HG03565 (cell line): ENCODE measurements around the gene ADAM17.
A peak's percentile ranks its signal among the peaks of the same experiment; 100 is the strongest.
"Not testable (repeated sequence)": the region's sequence is repeated elsewhere in the genome, so short reads cannot be mapped to it uniquely, and the experiment has no call there.

Experiments used
- ATAC-seq: cut with Tn5 transposase; IDR thresholded peaks from one replicate; pipeline ENCODE4 v1.9.1; 2021; ENCODE audit warnings: mild to moderate bottlenecking, moderate library complexity; ENCODE audit not compliant: unreplicated experiment

Gene ADAM17

DNA sequence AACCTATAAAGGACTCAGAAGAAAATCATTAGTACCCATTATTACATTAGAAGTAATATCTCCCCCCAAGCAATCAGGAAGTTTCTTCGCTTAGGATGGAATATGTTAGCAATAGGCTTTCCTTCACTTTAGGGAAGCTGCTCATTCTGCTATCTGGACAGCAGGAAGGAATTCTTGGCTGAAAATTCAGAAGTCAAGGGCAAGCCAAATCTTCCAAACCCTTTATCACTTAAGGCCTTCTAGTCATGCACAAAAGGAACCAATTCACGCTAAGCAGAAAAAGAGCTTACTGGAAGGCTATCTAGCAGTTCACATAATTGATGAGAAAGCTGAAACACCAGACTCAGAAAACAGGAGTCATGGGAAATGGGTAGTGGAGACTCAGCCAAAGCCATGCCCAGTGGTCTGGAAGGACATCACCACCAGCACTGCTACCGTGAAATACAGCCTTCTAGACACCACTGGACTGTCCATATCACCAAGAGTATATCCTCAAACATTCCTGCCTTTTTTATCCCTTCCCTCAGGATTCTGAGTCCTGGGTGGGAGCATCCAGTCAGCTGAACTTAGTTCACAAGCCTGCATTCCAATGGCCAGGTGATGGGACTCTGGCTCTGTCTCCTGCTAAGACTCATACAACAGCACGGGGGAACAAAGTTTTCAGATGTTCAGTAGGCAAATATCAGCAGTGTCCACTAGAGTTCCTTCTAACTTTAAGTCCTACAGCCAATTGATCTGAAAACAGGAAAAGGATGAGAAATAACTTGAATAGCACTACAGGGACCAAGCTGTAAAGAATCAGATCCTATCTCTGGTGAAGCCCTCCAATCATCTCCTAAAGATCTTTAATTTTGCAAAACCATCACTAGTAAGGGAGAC lies 14.8 kb upstream of the ADAM17 start:
- ATAC-seq: no peak

DNA sequence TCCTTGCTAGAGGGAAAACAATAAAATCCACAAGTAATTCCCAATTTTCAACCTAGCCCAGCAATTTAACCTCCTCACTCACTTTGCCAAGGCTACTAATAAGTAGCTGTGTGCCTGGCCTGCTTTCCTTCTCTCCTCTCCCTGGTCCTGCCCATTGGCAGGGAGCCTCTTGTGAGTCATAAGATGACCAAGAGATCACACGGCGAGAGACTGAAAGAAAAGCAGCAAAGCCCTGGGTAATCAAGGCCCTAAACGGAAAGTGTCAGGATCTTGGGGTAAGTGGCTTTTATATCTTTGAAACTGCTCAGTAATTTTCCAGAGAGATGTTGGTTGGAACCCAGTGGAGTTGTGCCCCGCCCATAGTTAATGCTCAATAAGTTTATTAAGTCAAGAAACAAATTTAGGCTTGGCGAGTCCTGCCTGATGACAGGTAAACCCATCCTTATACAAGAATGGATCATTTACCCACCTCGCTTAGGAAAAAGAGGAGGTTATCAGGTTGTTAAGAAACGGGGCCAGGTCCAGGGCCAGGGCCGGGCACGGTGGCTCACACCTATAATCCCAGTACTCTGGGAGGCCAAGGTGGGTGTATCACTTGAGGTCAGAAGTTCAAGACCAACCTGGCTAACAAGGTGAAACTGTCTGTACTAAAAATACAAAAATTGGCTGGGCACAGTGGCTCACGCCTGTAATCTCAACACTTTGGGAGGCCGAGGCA lies 10.0 kb upstream of the ADAM17 start:
- no peak for ATAC-seq

DNA sequence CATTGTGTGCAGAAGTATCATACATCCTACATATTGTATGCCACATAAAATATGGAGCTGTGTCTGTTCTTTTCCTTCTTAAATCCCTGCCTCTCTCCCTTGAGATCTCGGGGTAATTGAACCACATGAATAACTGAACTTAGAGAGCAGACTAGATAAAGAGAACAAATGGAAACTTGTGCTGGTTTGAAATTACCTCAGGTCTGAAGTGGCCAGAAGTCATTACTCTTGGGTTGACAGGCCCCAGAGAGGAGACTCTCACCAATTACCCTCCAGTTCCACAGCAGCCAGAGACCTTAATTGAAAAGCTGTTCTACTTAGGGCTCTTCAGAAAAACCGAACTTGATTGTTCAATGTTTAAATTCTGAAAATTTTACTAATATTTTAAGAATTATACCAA lies 5.0 kb upstream of the ADAM17 start:
- ATAC-seq: no peak

DNA sequence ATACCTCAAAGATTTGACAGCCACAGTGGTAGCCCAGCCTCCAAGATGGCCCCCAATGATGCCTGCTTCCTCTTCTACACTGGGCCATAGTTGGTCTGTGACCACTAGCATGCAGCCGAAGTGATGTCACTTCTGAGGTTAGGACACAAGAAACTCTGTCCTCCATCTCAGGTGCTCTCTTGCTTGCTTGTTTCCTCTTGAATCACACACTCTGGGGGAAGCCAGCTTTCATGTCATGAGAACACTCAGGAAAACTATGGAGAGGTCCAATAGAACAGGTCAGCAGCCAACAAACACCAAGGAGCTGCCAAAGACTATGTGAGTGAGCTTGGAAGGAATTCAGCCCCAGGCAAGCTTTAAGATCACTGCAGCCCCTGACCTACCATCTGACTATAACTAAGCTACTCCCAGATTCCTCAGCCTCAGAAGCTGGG lies 3.3 kb upstream of the ADAM17 start:
- ATAC-seq: no peak

DNA sequence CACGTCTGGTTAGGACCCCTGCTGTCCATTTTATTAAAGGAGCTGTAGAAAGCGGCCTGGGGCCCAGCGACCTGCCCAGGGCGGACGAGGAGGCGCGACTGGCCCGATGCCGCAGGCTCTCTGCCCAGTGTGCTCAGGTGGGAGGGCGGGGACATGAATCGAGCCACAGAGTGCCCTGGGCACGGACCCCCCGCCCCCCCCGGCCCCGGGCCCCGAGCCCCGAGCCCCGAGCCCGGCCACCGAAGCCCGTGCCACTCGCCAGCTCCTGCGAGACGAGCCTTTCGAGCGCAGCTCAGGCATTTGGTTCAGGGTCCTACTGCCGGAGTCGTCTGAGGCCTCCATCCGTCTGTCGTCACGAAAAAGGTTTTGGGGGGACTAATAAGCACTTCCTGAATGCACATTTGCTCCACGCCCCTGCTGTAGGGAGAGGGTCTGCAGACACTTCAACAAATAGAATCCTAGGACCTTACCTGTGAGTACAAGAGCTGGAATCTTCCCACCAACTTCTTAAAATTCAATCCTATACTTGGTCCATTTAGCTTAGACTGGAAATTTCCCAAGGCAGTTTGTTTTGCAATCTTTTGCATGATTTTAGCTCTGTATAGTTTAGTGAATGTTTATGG lies 602 bp upstream of the ADAM17 start:
- no peak for ATAC-seq

DNA sequence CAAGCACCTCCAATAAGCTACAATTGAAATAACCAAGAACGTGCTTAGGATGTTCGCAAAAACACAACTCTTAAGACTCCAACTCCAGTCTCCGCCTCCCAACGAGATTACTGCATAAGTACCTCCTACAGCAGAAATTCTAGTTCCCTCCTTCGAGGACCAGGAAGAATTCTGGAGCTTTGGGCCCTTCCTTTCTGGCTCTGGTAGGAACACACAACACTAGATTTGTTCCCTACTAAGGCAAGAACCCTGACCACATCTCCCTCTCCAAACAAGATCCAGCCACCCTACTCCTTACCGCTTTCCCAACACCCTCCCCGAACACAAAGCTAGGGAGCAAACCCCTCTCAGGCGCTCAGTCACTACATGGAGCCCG lies 721 bp downstream of the ADAM17 start:
- ATAC-seq: no peak

DNA sequence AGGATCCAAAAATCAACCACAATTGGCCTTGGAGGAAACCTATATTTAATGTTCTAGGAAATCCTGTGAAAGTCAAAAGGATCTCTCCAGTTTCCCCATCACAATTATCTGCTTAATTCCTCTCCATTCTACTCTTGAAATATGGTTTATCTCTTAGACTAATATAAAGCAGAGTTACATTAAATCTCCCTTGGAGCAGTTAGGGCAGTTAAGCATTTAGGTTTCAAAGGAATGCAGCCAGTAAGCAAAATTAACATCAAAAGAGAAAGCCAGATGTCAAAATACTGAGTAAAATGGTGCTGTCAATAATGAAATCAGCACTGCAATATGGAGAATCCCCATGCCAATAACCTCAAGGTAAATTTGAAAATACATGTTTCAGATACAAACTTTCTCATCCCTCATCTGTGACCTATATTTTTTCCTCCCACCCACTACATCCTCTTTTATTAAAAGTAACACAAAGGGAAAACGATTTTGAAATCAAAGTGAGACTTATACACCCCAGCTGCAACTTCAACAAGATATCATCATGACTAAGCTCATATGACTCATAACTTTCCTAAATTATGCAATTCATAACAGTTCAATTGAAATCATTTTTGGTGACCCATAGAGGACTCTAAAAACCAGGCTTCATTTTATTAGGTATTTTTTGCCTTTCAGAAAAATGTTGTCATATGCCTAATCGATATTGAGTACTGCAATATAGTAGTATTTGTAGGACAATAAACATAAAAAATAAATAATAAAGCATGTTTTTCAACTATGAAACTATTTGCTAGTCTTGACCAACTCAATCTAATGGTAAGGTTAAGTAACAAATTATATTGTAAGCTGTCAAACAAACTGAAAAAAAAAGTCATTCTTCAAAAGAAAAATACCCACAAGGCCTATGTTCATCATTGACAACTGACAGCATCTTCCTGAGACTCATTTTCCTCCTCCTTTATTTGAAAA lies 3.1 kb downstream of the ADAM17 start:
- no peak for ATAC-seq

DNA sequence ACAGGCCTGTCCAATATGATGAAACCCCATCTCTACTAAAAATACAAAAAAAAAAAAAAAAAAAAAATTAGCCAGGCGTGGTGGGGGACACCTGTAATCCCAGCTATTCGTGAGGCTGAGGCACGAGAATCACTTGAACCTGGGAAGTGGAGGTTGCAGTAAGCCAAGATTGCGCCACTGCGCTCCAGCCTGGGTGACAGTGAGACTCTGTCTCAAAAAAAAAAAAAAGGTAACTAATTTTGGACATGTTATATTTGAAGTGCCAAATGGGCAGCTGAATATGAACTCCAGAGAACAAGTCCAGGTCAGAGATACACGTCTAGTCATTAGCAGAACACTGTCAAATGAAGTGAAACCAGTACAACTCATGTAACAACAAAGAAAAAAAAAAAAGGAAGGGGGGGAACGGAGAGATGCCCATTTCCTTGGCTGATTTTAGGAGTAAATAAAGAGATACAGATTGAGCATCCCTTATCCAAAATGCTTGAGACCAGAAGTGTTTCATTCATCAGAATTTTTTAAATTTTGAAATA lies 4.7 kb downstream of the ADAM17 start:
- ATAC-seq: not testable (repeated sequence)

DNA sequence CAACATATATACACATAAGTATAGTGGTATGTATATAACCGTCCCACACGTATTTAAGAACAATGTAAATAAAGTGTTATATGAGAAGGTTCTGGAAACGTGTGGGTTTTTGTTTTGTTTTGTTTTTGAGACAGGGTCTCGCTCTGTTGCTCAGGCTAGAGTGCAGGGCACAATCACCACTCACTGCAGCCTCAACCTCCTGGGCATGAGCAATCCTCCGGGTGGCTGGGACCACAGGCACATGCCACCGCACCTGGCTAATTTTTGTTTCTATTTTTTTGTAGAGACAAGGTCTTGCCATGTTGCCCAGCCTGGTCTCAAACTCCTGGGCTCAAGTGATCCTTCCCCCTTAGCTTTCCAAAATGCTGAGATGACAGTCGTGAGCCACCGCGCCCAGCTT lies 6.2 kb downstream of the ADAM17 start:
- no peak for ATAC-seq

DNA sequence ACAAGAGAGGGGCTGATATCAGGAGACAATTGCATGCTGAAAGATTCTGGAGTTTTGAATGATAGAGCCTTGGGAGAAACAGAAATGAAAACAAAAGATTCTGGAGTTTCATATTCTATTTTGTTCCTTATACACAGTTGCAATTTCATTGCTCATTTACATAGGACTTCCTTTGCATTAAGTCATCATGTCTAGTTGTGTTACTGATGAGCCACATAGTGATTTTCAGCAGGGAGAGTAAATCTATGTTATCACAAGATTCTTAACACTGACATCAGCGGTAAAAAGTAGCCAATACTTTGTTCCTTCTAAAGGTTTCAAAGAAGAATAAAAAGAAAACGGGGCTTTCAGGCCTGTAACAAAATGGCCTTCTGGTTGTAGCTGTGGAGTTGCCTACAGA lies 7.1 kb downstream of the ADAM17 start:
- peak; percentile 58 for ATAC-seq

DNA sequence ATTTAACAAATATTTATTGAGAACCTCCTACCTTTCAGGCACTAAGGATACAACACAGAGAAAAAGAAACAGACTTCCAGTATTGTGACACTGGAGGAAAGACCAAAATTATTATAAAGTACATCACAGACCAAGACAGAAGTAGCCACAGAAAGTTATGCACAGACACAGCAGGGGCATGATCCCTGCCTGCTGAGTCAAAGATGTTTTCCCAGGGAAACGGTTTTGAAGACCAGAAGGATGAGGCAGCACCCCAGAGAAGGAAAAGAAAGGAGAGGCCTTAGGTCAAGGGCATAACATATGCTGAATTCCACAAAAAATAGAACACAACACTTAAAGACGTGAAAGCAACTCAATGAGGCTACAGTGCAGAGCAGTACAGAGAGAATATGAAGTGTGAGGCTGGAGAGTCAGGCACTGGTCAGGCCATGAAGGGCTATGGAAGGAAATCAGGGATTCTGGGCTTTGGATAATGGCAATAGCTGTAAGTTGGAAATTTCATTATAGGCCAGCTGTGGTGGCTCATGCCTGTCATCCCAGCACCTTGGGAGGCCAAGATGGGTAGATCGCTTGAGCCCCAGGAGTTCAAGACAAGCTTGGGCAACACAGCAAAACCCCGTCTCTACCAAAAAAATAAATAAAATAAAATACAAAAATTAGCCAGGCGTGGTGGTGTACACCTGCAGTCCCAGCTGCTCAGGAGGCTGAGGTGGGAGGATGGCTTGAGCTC lies 8.2 kb downstream of the ADAM17 start:
- no peak for ATAC-seq

DNA sequence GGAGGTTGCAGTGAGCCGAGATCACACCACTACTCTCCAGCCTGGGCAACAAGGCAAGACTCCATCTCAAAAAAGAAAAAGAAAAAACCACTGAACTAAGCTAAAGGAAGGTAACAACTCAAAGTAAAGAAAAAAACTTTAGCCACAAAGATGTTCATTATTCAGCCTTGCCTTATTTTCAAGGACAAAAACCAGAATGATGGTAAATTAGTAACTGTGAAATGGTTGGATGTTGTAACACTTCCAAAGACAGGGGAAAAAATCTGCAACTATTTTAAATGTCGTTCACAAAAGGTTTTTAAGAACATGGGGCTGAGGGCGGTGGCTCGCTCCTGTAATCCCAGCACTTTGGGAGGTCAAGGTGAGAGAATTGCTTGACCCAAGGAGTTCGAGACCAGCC lies 10.1 kb downstream of the ADAM17 start:
- no peak for ATAC-seq

DNA sequence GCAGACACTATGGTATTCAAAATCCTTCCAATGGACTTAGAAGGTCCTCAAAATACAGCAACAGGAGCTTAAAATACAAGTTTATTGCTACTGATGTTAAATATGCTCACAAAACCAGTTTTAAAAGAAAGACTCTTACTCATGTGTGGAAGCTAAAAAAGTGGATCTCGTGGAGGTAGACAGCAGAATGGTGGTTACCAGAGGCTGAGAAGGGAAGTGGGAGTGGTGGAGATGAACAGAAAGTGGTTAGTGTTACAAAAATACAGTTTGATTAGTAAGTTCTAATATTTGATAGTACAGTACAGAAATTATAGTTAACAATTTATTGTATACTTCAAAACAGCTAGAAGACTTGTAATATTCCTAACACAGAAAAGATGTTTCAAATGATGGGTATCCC lies 12.1 kb downstream of the ADAM17 start:
- no peak for ATAC-seq

DNA sequence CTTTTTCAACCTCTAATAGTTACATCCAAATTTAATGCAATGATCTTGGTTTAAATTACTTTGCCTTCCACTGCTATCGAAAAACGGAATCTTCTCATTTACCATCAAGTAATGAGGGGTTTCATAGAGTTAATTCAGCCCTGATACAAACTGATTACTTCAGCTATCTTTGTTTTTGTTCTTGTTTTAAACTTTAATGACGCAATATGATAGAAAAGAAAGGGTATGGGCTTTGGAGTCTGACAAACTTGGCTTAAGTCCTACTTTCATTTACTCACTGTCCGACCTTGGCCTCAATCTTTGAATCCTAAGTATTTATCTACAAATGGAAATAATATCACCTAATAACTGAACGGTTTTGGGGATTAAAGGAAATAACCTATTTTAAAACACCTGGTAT lies 16.1 kb downstream of the ADAM17 start:
- ATAC-seq: no peak

DNA sequence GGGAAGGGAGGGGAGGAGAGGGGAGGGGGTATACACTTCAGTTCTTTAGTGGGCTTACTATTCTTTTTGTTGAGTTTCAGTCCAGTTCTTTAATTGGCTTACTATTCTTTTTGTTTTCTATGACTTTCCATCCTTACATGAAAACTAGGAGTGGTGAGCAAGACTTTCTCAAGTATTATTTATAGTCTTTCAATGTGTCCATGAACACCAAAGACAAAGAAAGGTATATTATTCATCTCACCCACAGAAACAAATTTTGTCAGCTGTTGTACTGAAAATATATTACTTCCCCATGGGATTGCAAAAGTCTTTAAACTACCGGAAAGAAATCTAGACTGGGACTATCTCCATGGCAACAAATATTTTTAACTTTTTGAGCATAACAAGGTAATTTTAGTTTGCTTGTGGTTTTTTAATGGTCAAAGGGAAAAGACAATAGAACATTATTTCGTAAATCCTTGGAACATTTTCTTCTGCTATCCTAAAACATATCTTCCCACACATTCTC lies 17.6 kb downstream of the ADAM17 start:
- no peak for ATAC-seq

DNA sequence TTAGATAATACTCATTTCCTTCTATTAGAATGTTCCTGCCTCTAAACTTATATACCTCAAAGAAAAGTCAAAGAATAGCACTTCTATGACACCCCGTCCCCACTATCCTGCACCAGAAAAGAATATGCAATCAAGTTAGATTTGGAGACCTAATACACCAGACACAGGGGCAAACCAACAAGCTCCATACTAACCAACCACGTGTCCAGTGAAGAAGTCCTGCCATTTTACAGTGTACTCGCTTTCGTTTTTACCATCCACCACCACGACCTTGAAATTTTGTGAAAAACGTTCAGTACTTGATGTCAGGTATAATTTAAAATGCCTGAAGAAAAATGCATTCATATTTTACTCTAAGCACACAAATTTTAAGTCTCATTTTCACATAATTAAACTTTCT lies 19.1 kb downstream of the ADAM17 start:
- no peak for ATAC-seq

DNA sequence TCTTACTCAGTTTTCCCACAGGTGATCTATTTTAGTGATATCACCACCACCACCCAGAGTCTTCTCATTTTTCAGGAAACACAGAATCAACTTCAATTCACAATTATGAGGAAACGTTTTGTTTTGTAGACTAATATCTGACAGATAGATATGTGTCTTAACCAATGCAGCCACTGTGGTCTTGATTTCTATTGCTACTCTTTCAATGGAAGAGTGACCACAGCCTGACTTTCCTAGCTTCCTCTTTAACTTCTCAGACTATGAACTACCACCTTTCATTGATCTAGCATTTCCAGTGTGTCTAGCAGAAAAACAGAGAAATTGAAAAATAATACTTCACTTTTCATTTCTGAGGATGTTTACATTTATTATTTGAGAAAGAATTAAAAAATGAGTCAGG lies 20.5 kb downstream of the ADAM17 start:
- ATAC-seq: no peak

DNA sequence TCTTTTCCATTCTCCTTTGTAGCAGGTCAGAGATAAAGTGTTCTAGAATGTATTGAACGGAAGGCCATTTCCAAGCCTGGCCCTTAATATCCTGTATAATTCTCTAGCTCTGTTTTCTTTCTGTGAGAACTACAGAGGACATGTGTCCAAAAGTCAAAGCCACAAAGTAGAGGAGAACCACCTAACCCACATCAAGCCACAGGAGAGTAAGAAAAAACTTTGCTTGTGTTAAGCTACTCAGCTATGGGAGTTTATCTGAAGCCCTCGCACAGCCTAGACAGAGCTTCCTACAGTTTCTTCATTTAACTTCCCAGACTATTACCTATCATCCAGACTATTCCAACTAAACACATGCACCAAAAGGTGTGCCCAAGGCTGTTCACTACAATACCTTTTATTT lies 22.0 kb downstream of the ADAM17 start:
- no peak for ATAC-seq

DNA sequence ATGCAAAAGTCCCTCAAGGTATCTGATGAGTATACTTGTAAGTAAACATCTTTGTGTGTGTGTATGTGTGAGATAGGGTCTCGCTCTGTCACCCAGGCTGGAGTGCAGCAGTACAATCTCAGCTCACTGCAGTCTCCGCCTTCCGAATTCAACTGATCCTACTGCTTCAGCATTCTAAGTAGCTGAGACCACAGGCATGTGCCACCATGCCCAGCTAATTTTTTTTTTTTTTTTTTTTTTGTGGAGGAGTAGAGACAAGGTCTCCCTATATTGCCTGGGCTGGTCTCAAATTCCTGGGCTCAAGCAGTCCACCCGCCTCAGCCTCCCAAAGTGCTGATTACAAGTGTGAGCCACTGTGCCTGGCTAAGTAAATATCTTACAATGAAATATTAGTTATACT lies 23.2 kb downstream of the ADAM17 start:
- no peak for ATAC-seq
